ENCODE measurements around the gene SORCS1. TPM values are rescaled to one million over a fixed set of nuclear protein-coding genes. Genes with fewer than 3 reads are reported as not detected.

Gene SORCS1
- total RNA-seq, 1 donor: not detected

GRCh38 chr10:106631016-106631702 lies 533.3 kb downstream of the SORCS1 start:
- no peak for DNase-seq (ENCODE audit: low read depth)
- H3K4me3 ChIP-seq (ENCODE audit: low read depth, low read length): no peak overlapping the region
- TF ChIP-seq CTCF (IDR thresholded peaks at IDR 0.05; ENCODE audit: insufficient read depth, low read depth, low read length): no peak

GRCh38 chr10:106626371-106626770 lies 538.1 kb downstream of the SORCS1 start:
- no peak for DNase-seq (ENCODE audit: low read depth)
- no peak overlapping the region for H3K4me3 ChIP-seq (ENCODE audit: low read depth, low read length)
- TF ChIP-seq CTCF (IDR thresholded peaks at IDR 0.05; ENCODE audit: insufficient read depth, low read depth, low read length): no peak

DNA sequence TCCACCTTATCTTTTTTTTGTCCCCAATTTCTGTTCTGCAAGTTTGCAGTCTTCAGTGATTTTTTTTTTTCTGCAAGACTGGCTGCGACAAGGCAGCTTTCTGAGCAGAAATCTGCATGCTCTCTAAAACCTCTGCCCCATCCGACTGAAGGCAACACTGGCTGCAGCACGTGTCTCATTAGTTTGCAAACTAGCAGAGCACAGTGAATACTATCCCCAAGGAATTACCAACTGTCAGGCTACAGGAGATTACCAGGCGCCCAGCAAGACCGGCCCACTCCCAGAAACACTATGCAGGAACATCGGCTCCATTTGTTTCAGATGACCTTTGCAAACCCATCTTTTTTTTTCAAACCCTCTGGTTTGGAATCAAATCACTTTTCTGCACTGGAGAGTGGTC lies 538.8 kb downstream of the SORCS1 start:
- TF ChIP-seq CTCF (IDR thresholded peaks at IDR 0.05; ENCODE audit: insufficient read depth, low read depth, low read length): no peak
- H3K4me3 ChIP-seq (ENCODE audit: low read depth, low read length): no peak overlapping the region
- no peak for DNase-seq (ENCODE audit: low read depth)

- TF ChIP-seq CTCF (IDR thresholded peaks at IDR 0.05; ENCODE audit: insufficient read depth, low read depth, low read length): no peak
- no peak for DNase-seq (ENCODE audit: low read depth)
- H3K4me3 ChIP-seq (ENCODE audit: low read depth, low read length): no peak overlapping the region
These were observed 545.2 kb downstream of the SORCS1 start for GRCh38 chr10:106619346-106619745.

- no peak for DNase-seq (ENCODE audit: low read depth)
- no peak overlapping the region for H3K4me3 ChIP-seq (ENCODE audit: low read depth, low read length)
- TF ChIP-seq CTCF (IDR thresholded peaks at IDR 0.05; ENCODE audit: insufficient read depth, low read depth, low read length): no peak
These were observed 545.9 kb downstream of the SORCS1 start for GRCh38 chr10:106618646-106619045.

DNA sequence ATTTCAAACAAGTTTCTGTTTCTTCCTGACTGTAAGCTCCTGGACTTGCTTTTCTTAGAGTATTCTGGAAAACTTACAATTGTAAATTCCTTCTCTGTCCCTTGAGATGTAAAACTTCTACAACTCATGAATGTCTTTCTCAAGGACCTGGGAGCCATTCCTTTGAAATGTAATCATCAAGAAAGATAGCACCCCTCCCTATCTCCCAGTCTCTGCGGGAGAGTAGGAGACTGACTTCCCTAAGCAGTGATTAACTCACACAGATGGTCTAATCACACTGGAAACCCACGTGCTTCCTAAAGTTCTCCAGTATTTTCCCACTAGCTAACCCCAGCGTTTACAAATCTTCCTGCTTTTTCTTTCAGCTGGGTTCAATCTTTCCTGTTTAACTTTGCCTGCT lies 549.4 kb downstream of the SORCS1 start:
- H3K4me3 ChIP-seq (ENCODE audit: low read depth, low read length): no peak overlapping the region
- TF ChIP-seq CTCF (IDR thresholded peaks at IDR 0.05; ENCODE audit: insufficient read depth, low read depth, low read length): no peak
- peak; percentile 30 for DNase-seq (ENCODE audit: low read depth)

GRCh38 chr10:106614293-106614692 lies 550.2 kb downstream of the SORCS1 start:
- DNase-seq (ENCODE audit: low read depth): no peak
- no peak overlapping the region for H3K4me3 ChIP-seq (ENCODE audit: low read depth, low read length)
- no peak for TF ChIP-seq CTCF (IDR thresholded peaks at IDR 0.05; ENCODE audit: insufficient read depth, low read depth, low read length)
